SU-DHL-6 (cell line): ENCODE results near the gene SPINK2.

ENCODE experiments used
- CTCF ChIP-seq: fragments of 200-600 bp; sonication (generic); IDR thresholded peaks from one replicate; pipeline ENCODE4 v1.5.1; 2017; ENCODE audit warnings: antibody characterized with exemption, mild to moderate bottlenecking, low read length, moderate library complexity; ENCODE audit not compliant: insufficient read depth, poor library complexity, severe bottlenecking
- EZH2phosphoT487 ChIP-seq: fragments of 200-600 bp; sonication (generic), shearing (Covaris generic); conservative IDR thresholded peaks from 2 replicates; pipeline ENCODE4 v1.6.1; 2018; ENCODE audit warnings: mild to moderate bottlenecking, antibody characterized with exemption, low read length, moderate library complexity, mixed read lengths

DNA sequence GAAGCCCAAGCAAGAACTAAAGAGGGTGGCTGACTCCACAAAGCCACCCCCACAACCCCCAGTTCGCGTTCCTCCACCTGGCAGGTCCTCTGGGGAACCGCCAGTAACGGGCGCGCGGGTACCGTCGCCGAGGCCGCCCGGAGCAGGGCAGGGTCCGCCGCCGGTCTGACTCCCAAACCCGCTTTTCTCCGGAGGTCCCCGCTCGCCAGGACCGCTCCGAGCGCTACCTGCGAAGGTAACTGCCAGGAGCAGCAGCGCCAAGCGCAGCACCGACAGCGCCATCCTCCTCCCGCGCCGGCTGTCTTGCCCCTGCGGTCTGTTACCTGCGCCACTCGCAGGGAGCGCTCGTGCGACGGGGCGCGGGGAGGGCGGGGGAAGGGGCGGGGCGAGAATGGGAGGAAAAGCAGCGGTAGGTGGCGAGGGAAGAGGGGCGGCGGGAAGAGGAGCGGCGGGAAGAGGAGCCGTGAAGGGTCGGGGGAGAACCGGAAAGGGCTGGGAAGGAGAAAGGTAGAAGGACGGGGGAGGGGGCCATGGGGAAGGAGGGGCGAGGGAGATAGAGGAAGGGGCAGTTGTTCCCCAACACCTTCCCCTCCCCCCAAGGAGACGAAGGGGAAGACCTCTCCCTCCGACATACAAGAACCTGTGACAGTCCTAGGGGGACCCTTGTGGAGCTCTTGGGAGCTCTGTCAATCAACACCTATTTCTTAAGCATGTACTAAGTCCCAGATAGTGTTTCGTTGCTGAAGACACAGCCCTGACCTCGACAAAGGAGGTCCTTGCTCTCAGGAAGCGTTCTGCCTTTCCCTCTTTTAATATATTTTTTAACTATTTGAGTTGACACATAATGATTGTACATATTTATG is at the start of gene SPINK2:
- TF ChIP-seq CTCF (peak; percentile 27), EZH2phosphoT487 (no peak)
